Measurements from ENCODE around the gene RRM1. TPM values are rescaled to one million over a fixed set of nuclear protein-coding genes. Genes with fewer than 3 reads are reported as not detected.

Gene RRM1
- total and polyA plus RNA-seq, 9 of the 15 experiments (the other 6 are each of a cell fraction or from before 2014, with no cell fraction given): 113 to 270 (median 163) TPM

DNA sequence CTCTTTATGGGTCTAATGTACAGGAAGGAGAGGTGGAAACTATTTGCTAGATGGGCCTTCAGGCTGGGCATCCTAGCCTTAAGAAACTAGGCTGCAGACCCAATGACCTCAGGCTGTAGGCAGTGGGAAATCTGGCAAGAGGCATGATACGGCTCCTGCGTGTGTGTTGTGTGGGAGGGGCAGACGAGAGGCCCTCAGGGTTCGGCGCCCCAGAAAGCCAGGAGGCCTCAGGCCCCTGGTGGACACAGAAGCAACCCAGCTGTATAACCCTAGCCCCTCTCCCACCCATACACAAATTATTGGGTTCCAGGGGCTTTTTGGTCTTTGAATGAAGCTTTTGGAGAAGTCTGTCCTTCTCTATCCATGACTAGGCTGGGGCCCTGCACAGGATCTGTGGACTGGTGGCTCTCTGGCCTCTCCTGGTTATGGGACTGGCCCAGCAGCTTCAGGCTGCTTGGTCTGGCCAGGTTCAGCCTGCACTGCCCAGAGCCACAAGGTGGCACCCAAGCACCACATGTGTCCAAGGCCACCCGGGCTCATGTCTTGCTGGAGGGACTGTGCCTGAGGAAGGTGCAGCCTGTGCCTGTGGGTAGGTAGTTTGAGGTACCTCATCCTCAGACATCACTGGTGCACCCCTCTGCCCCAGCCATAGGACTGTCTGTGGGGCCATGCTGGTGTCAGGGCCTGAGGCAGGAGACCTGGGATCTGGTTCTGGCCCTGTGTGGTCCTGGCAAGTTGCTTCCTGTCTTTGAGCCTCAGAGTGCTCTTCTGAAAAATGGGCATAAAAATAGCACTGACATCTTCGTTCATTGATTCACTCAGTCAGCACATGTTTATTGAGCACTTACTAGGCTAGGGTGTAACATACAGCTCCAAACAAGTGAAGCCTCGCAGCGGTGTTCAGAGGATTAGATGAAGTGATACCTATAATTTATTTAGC lies 87.5 kb downstream of the RRM1 start (continued):
- TF ChIP-seq SMARCB1 (IDR thresholded peaks at IDR 0.05; ENCODE audit: insufficient read length, low read depth) (no peak), MEIS2 (IDR thresholded peaks at IDR 0.05; ENCODE audit: partially characterized antibody) (no peak), DMBX1 (CRISPR knock-in tag; IDR thresholded peaks at IDR 0.05; ENCODE audit: borderline replicate concordance) (no peak), CHD4 (IDR thresholded peaks at IDR 0.05; ENCODE audit: insufficient read depth, insufficient replicate concordance, low read depth, low read length, poor library complexity, severe bottlenecking) (no peak), RBM17 (IDR thresholded peaks at IDR 0.05; ENCODE audit: borderline replicate concordance, low read depth, low read length) (no peak), RBM34 (IDR thresholded peaks at IDR 0.05; ENCODE audit: borderline replicate concordance, insufficient read depth, low read length) (no peak), ZNF24 (IDR thresholded peaks at IDR 0.05) (0 out of 2 replicates have a peak, but pooled peaks have one; percentile 6), ATF3 (IDR thresholded peaks at IDR 0.05) (no peak), ATF3 (CRISPR knock-in tag; conservative IDR thresholded peaks at IDR 0.05) (0 out of 2 replicates have a peak, but pooled peaks have one; percentile 23), ARID4B (CRISPR knock-in tag; IDR thresholded peaks at IDR 0.05) (0 out of 2 replicates have a peak, but pooled peaks have one; percentile 32), ATF7 (IDR thresholded peaks at IDR 0.05) (peak; percentile 21; the same call in 1 of the 2 replicates)
- TF ChIP-seq, protein P1, sequence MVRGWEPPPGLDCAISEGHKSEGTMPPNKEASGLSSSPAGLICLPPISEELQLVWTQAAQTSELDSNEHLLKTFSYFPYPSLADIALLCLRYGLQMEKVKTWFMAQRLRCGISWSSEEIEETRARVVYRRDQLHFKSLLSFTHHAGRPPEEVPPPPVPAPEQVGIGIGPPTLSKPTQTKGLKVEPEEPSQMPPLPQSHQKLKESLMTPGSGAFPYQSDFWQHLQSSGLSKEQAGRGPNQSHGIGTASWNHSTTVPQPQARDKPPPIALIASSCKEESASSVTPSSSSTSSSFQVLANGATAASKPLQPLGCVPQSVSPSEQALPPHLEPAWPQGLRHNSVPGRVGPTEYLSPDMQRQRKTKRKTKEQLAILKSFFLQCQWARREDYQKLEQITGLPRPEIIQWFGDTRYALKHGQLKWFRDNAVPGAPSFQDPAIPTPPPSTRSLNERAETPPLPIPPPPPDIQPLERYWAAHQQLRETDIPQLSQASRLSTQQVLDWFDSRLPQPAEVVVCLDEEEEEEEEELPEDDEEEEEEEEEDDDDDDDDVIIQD (CRISPR knock-in tag; IDR thresholded peaks at IDR 0.05): no peak
- TF ChIP-seq, protein P2, sequence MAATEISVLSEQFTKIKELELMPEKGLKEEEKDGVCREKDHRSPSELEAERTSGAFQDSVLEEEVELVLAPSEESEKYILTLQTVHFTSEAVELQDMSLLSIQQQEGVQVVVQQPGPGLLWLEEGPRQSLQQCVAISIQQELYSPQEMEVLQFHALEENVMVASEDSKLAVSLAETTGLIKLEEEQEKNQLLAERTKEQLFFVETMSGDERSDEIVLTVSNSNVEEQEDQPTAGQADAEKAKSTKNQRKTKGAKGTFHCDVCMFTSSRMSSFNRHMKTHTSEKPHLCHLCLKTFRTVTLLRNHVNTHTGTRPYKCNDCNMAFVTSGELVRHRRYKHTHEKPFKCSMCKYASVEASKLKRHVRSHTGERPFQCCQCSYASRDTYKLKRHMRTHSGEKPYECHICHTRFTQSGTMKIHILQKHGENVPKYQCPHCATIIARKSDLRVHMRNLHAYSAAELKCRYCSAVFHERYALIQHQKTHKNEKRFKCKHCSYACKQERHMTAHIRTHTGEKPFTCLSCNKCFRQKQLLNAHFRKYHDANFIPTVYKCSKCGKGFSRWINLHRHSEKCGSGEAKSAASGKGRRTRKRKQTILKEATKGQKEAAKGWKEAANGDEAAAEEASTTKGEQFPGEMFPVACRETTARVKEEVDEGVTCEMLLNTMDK (IDR thresholded peaks at IDR 0.05; ENCODE audit: borderline replicate concordance, insufficient read depth, low read depth, low read length, poor library complexity, severe bottlenecking): peak; percentile 95
- TF ChIP-seq, protein P3, sequence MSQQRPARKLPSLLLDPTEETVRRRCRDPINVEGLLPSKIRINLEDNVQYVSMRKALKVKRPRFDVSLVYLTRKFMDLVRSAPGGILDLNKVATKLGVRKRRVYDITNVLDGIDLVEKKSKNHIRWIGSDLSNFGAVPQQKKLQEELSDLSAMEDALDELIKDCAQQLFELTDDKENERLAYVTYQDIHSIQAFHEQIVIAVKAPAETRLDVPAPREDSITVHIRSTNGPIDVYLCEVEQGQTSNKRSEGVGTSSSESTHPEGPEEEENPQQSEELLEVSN (IDR thresholded peaks at IDR 0.05; ENCODE audit: borderline replicate concordance in 1 of 2, extremely low read depth in 1 of 2, insufficient read depth in 1 of 2, insufficient read length in 1 of 2, low read depth in 1 of 2, low read length in 1 of 2, poor library complexity in 1 of 2, severe bottlenecking in 1 of 2): peak; percentile 64 to 81
